H1 (cell line): ENCODE data around the gene OTUB1. TPM values are rescaled to one million over a fixed set of nuclear protein-coding genes. Genes with fewer than 3 reads are reported as not detected.

Source experiments
- ASH2L ChIP-seq: fragments of 200-600, 300-600 bp; sonication (generic); IDR thresholded peaks from one replicate; pipeline ENCODE4 v1.7.1; 2017; ENCODE audit warnings: low read length
- ATF3 ChIP-seq: IDR thresholded peaks from 2 replicates; pipeline ENCODE4 v1.6.1; 2011; ENCODE audit warnings: low read depth, mild to moderate bottlenecking, low read length; ENCODE audit not compliant: insufficient read depth
- CEBPB ChIP-seq: IDR thresholded peaks from 2 replicates; pipeline ENCODE4 v1.6.1; 2012; ENCODE audit warnings: low read depth, low read length
- CHD2 ChIP-seq: IDR thresholded peaks from 2 replicates; pipeline ENCODE4 v1.6.1; 2012; ENCODE audit warnings: low read length, improper control_type of control experiment
- CTCF ChIP-seq, 3 experiments: IDR thresholded peaks; 1 replicate in 2 of 3; 2 replicates in 1 of 3; pipeline versions ENCODE4 v1.5.1 to v1.6.1; 2011; ENCODE audit warnings: low read length in 3 of 3, mild to moderate bottlenecking in 3 of 3, inconsistent platforms in 2 of 3, low read depth in 1 of 3, moderate library complexity in 1 of 3; ENCODE audit not compliant: insufficient read depth in 1 of 3; ENCODE audit errors: control extremely low read depth in 1 of 3
- EGR1 ChIP-seq: IDR thresholded peaks from 2 replicates; pipeline ENCODE4 v1.6.1; 2011; ENCODE audit warnings: low read depth, low read length, borderline replicate concordance
- EP300 ChIP-seq, 2 experiments: IDR thresholded peaks; 1 replicate in 1 of 2; 2 replicates in 1 of 2; pipeline ENCODE4 v1.6.1; 2011 to 2012; ENCODE audit warnings: low read depth in 2 of 2, low read length in 2 of 2, mild to moderate bottlenecking in 2 of 2, borderline replicate concordance in 1 of 2, inconsistent platforms in 1 of 2, moderate library complexity in 1 of 2
- FOSL1 ChIP-seq: IDR thresholded peaks from 2 replicates; pipeline ENCODE4 v1.6.1; 2011; ENCODE audit warnings: mild to moderate bottlenecking, low read depth, low read length, moderate library complexity; ENCODE audit not compliant: insufficient read depth
- GABPA ChIP-seq: IDR thresholded peaks from 2 replicates; pipeline ENCODE4 v1.6.1; 2011; ENCODE audit warnings: mild to moderate bottlenecking, low read length, moderate library complexity, borderline replicate concordance; ENCODE audit not compliant: insufficient read depth
- JUN ChIP-seq: IDR thresholded peaks from 2 replicates; pipeline ENCODE4 v1.6.1; 2011; ENCODE audit warnings: low read depth, mild to moderate bottlenecking, improper control_type of control experiment, low read length
- KDM4A ChIP-seq: IDR thresholded peaks from one replicate; pipeline ENCODE4 v1.7.1; 2012; ENCODE audit warnings: low read depth, mild to moderate bottlenecking, moderate library complexity, low read length, inconsistent platforms; ENCODE audit not compliant: severe bottlenecking
- KDM5A ChIP-seq: fragments of 200-600 bp; IDR thresholded peaks from 2 replicates; pipeline ENCODE4 v1.7.1; 2012; ENCODE audit warnings: mild to moderate bottlenecking, low read length, inconsistent platforms, mixed read lengths
- MAFK ChIP-seq: IDR thresholded peaks from 2 replicates; pipeline ENCODE4 v1.6.1; 2012; ENCODE audit warnings: low read depth, mild to moderate bottlenecking, improper control_type of control experiment, low read length
- POLR2A ChIP-seq, 2 experiments: IDR thresholded peaks; 1 replicate in 1 of 2; 2 replicates in 1 of 2; pipeline ENCODE4 v1.6.1; 2011; ENCODE audit warnings: low read depth in 2 of 2, low read length in 2 of 2, mild to moderate bottlenecking in 2 of 2; ENCODE audit errors: control extremely low read depth in 1 of 2
- RAD21 ChIP-seq, 2 experiments: IDR thresholded peaks in 1 of 2; conservative IDR thresholded peaks in 1 of 2; 2 replicates each; pipeline ENCODE4 v1.6.1; 2011; ENCODE audit warnings: low read depth in 2 of 2, low read length in 2 of 2, improper control_type of control experiment in 1 of 2, inconsistent platforms in 1 of 2, mild to moderate bottlenecking in 1 of 2, moderate library complexity in 1 of 2
- RFX5 ChIP-seq: IDR thresholded peaks from 2 replicates; pipeline ENCODE4 v1.6.1; 2011; ENCODE audit warnings: low read depth, low read length, improper control_type of control experiment, borderline replicate concordance
- SP4 ChIP-seq: IDR thresholded peaks from 2 replicates; pipeline ENCODE4 v1.6.1; 2012; ENCODE audit warnings: low read length, inconsistent platforms
- TAF1 ChIP-seq: IDR thresholded peaks from 2 replicates; pipeline ENCODE4 v1.6.1; 2011; ENCODE audit warnings: mild to moderate bottlenecking, low read depth, low read length
- YY1 ChIP-seq: IDR thresholded peaks from 2 replicates; pipeline ENCODE4 v1.6.1; 2011; ENCODE audit warnings: low read depth, mild to moderate bottlenecking, low read length
- polyA plus RNA-seq, 7 experiments: library from polyadenylated mRNA; depleted of rRNA in 3 of 7; stranded (reverse) in 5 of 7; unstranded in 2 of 7; fragments of >200 nt in 5 of 7; fragments of 200-250 nt in 2 of 7; gene quantifications; 1 replicate in 5 of 7; 2 replicates in 1 of 7; 4 replicates in 1 of 7; pipeline versions ENCODE4 v1.2.1 to v1.2.3, GENCODE V29; 2011 to 2013; ENCODE audit warnings: missing spikeins in 2 of 7, mixed read lengths in 2 of 7
- total RNA-seq: library from RNA; stranded (reverse); fragmentation: NEBNext Ultra II Directional; extraction: Animal tissue kit (Norgen Biotek cat#: 25700); gene quantifications from 2 replicates; pipeline ENCODE4 v1.2.1, GENCODE V29; 2021
- TF ChIP-seq, protein P1 (sequence below): IDR thresholded peaks from 2 replicates; pipeline ENCODE4 v1.6.1; 2012; ENCODE audit warnings: inconsistent platforms

Gene OTUB1
- total and polyA plus RNA-seq, 2 of the 8 experiments (the other 6 are each of a cell fraction or from before 2014, with no cell fraction given), result 110 to 274 TPM

- TF ChIP-seq ASH2L, result peak; percentile 80
- TF ChIP-seq CEBPB, result peak; percentile 93
- no peak for TF ChIP-seq JUN
- TF ChIP-seq SP4, result peak; percentile 66; the same call in 1 of the 2 replicates
- no peak for TF ChIP-seq CTCF (IDR thresholded peaks at IDR 0.05; ENCODE audit: control extremely low read depth in 1 of 3, insufficient read depth in 1 of 3, low read depth in 1 of 3, low read length in 3 of 3)
- TF ChIP-seq KDM5A, result no peak; the same call in 1 of the 2 replicates
- peak; percentile 91 for TF ChIP-seq GABPA
- TF ChIP-seq EGR1, result peak; percentile 87; the same call in 1 of the 2 replicates
- no peak for TF ChIP-seq ATF3
- 0 out of 2 replicates have a peak, but pooled peaks have one; percentile 11 for TF ChIP-seq RFX5
- peak; percentile 98 for TF ChIP-seq YY1
- TF ChIP-seq TAF1, result peak; percentile 75
- TF ChIP-seq EP300 (IDR thresholded peaks at IDR 0.05; ENCODE audit: borderline replicate concordance in 1 of 2, low read depth in 2 of 2, low read length in 2 of 2), result peak in 1 of 2 experiments; percentile 68; a peak in 1 of 3 replicates
- no peak for TF ChIP-seq FOSL1
- TF ChIP-seq KDM4A, result peak; percentile 49
- TF ChIP-seq CHD2, result peak; percentile 46; the same call in 1 of the 2 replicates
- no peak for TF ChIP-seq MAFK
- no peak for TF ChIP-seq RAD21 (IDR thresholded peaks at IDR 0.05 in 1 of 2, conservative IDR thresholded peaks at IDR 0.05 in 1 of 2; ENCODE audit: low read depth in 2 of 2, low read length in 2 of 2)
- TF ChIP-seq, protein P1, sequence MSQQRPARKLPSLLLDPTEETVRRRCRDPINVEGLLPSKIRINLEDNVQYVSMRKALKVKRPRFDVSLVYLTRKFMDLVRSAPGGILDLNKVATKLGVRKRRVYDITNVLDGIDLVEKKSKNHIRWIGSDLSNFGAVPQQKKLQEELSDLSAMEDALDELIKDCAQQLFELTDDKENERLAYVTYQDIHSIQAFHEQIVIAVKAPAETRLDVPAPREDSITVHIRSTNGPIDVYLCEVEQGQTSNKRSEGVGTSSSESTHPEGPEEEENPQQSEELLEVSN, result peak; percentile 64
- TF ChIP-seq POLR2A (IDR thresholded peaks at IDR 0.05; ENCODE audit: control extremely low read depth in 1 of 2, low read depth in 2 of 2, low read length in 2 of 2), result peak; percentile 56 to 84
These were observed 11.7 kb upstream of the OTUB1 start, which contains the start of gene COX8A (continued) for GRCh38 chr11:63974259-63975143.
